Activated T-helper 2 cell treated with anti-CD3 and anti-CD28 coated beads, Interferon-gamma antibody, Interleukin-2, Interleukin-4, amounts not matched to agents 10 μg/mL and 5 μg/mL and 100 μg/mL, durations not matched to agents 14 hours and 24 hours and 36 hours (primary cell): Measurements from ENCODE around the gene ANKLE1. TPM values are rescaled to one million over a fixed set of nuclear protein-coding genes. Genes with fewer than 3 reads are reported as not detected.
A peak's percentile ranks its signal among the peaks of the same experiment; 100 is the strongest.

Experiments used
- DNase-seq: peaks from one replicate; pipeline ENCODE4 v3.0.0; 2021; ENCODE audit warnings: low spot score
- H3K27ac Mint-ChIP-seq: one replicate; pipeline ENCODE4 v1.8.0; 2021; ENCODE audit warnings: mixed read lengths
- H3K27me3 Mint-ChIP-seq: one replicate; pipeline ENCODE4 v1.8.0; 2021; ENCODE audit warnings: low read depth, mixed read lengths
- H3K36me3 Mint-ChIP-seq: one replicate; pipeline ENCODE4 v1.8.0; 2021; ENCODE audit warnings: low read depth, mixed read lengths
- H3K4me1 Mint-ChIP-seq: one replicate; pipeline ENCODE4 v1.8.0; 2021; ENCODE audit warnings: low read depth, mixed read lengths
- H3K4me3 Mint-ChIP-seq: one replicate; pipeline ENCODE4 v1.8.0; 2021; ENCODE audit warnings: low read depth, mild to moderate bottlenecking, moderate library complexity, mixed read lengths
- H3K9me3 Mint-ChIP-seq: one replicate; pipeline ENCODE4 v1.8.0; 2021; ENCODE audit warnings: mixed read lengths
- intact Hi-C: fragments of 100-400 bp; cut with micrococcal nuclease; formaldehyde crosslinking; loops from one replicate; pipeline ENCODE4 v1.15.1; 2023
- total RNA-seq: library from RNA; stranded (reverse); gene quantifications from 2 replicates; pipeline ENCODE4 v1.2.3, GENCODE V29; 2022

The ANKLE1 gene
- total RNA-seq, 1 donor from 2014 or later = 20.4 TPM

- no peak overlapping the region for H3K4me3 Mint-ChIP-seq
- H3K27me3 Mint-ChIP-seq = peaks cover 9% of the 10 kb centered on the region
- H3K36me3 Mint-ChIP-seq = peaks cover 16% of the 10 kb centered on the region
- peaks cover 15% of the 10 kb centered on the region for H3K4me1 Mint-ChIP-seq
- DNase-seq = no peak
- no peaks in the 10 kb centered on the region for H3K9me3 Mint-ChIP-seq
- H3K27ac Mint-ChIP-seq = no peak overlapping the region
- intact Hi-C loops = no loop called here
Measured at GRCh38 chr19:17332360-17332676, 50.6 kb downstream of the ANKLE1 start.

DNA sequence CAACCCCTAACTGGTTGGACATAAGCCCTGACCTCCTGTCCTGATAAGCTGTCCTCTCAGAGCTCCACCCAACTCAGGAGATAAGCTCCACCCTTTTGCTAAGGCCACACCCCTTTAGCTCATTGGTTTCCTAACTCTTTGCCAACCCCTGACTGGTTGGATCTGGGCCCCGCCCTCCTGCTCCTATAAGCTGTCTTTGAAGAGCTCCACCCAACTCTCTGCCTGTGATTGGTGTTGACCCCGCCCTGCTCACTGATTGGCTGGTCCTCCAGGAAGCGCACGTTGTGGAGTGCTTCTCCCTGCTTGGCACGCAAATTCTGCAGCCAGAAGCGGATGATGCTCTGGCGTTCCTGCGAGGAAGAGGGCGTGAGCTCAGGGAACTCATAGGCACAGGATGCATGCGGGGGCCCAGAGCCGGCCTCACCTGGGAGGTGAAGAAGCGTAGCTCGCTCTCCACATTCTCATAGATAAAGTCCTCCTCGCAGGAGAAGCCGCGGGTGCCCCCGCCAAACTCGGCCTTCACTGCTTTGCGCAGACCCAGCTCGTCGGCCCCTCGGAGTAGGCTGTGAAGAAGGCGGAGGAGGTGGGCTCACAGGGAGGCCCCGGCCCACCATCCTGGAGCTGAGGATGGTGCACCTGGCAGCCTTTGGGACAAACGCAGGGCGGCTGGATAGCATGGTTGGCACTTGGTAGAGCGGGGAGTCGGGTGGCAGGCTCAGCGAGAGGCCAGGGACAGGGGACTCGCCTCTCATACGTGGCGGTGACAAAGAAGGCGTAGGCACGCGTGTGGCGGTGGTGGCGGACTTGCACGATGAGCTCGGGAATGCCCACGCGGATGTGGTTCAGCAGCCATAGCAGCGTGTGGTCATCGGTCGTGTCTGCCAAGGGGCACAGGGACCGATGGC, 51.2 kb downstream of the ANKLE1 start:
- Mint-ChIP-seq H3K27ac (no peak overlapping the region), H3K4me1 (peaks cover 15% of the 10 kb centered on the region), H3K27me3 (peaks cover 9% of the 10 kb centered on the region), H3K4me3 (peak overlapping the region; percentile 47), H3K36me3 (peaks cover 16% of the 10 kb centered on the region), H3K9me3 (no peaks in the 10 kb centered on the region)
- DNase-seq = peak; percentile 43
- intact Hi-C loops = no loop called here

- peak overlapping the region; percentile 85 for H3K27ac Mint-ChIP-seq
- peaks cover 17% of the 10 kb centered on the region for H3K36me3 Mint-ChIP-seq
- intact Hi-C loops = no loop called here
- peaks cover 9% of the 10 kb centered on the region for H3K27me3 Mint-ChIP-seq
- peaks cover 15% of the 10 kb centered on the region for H3K4me1 Mint-ChIP-seq
- H3K4me3 Mint-ChIP-seq = peak overlapping the region; percentile 83
- no peaks in the 10 kb centered on the region for H3K9me3 Mint-ChIP-seq
- DNase-seq = peak; percentile 75
Measured at GRCh38 chr19:17333611-17334413, 52.1 kb downstream of the ANKLE1 start.

DNA sequence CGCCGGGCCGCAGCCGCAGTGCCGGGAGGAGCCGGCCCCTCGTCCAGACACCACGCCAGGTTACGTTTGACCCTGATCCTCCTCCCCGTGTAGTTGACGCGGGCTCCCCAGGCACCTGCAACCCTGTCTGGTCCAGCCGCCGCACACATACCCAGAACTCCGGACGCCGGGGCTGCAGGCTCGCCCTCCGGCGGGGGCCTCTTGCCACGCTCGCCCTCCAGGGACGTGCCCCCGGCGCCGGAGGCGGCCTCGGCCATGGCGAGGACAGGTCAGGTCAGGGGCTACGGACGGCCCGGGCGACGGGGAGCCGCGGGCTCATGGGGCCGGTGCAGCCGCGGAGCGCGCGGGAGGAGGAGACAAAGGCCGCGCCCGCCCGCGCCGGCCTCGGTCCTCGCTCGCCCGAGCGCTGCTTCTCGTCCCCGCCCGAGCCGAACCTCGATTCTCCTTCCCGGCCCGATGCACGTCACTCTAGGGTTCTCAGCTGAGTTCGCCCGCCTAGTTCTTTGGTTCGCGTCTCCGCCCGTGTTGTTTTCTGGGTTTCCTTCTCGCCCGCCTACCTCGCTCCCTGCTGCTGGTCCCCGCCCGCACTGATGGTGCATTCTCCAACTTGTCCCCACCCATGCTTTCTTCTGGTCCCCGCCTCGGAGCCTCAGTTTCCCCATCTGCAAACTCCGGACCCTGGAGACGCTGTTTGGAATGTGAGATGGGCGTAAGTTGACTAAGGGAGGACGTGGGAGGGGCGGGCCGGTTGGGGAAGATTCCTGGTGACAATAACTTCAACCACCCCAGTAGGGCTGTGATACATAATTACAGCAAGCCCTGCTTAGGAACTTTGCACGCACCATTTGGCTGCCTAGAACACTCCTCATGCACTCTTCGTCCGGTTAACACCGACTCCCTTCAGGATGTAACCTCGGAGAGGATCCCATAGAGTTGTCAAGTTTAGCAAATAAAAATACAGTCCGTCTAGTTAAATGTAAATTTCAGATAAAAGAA, 53.0 kb downstream of the ANKLE1 start, which contains the start of gene ANO8:
Gene ANO8 (minus strand): TSS at position 442 of the 996 bp plus-strand sequence. CDS start 185 bp downstream, at position 257.
- peak; percentile 96 for DNase-seq
- Mint-ChIP-seq H3K4me1 (peaks cover 15% of the 10 kb centered on the region), H3K27ac (peak within 1 kb of the TSS; percentile 85), H3K4me3 (peak within 1 kb of the TSS; percentile 84), H3K36me3 (peaks cover 23% of the 10 kb centered on the region), H3K9me3 (no peaks in the 10 kb centered on the region), H3K27me3 (peaks cover 9% of the 10 kb centered on the region)
- intact Hi-C loops = loop anchor here (5.0 kb wide), 2 partner anchors 42 to 73 kb away; partner anchors contain the start of gene BST2

- Mint-ChIP-seq H3K4me3 (peak overlapping the region; percentile 61), H3K9me3 (no peaks in the 10 kb centered on the region), H3K27me3 (peaks cover 2% of the 10 kb centered on the region), H3K4me1 (peaks cover 15% of the 10 kb centered on the region), H3K36me3 (peaks cover 24% of the 10 kb centered on the region), H3K27ac (no peak overlapping the region)
- no peak for DNase-seq
- intact Hi-C loops = loop anchor here (5.0 kb wide), 2 partner anchors 43 to 72 kb away; partner anchors contain the start of gene BST2
Measured at GRCh38 chr19:17335575-17335974, 53.9 kb downstream of the ANKLE1 start.

Other genes with a start within 250 kb of the ANKLE1 start
- gene HAUS8, start 206.4 kb upstream of the ANKLE1 start, total RNA-seq = 27.8 and 28.8 TPM in 2 replicates
- 143 TPM in 2 replicates for gene MYO9B, start 206.1 kb upstream of the ANKLE1 start, total RNA-seq
- 26.4 and 27.2 TPM in 2 replicates for gene USE1, start 66.5 kb upstream of the ANKLE1 start, total RNA-seq
- gene OCEL1, start 55.7 kb upstream of the ANKLE1 start, total RNA-seq = 20.7 and 22.0 TPM in 2 replicates
- gene NR2F6, start 36.0 kb upstream of the ANKLE1 start, total RNA-seq = 13.2 and 13.4 TPM in 2 replicates
- gene USHBP1, start 17.2 kb upstream of the ANKLE1 start, total RNA-seq = 0.07 TPM in 1 of 2 replicates, not detected in the other
- gene BABAM1, start 14.5 kb upstream of the ANKLE1 start, total RNA-seq = 122 and 123 TPM in 2 replicates
- 9.9 and 10.9 TPM in 2 replicates for gene ABHD8, start 21.5 kb downstream of the ANKLE1 start, total RNA-seq
- 92.0 and 95.7 TPM in 2 replicates for gene MRPL34, start 24.0 kb downstream of the ANKLE1 start, total RNA-seq
- gene DDA1, start 27.7 kb downstream of the ANKLE1 start, total RNA-seq = 37.1 and 39.2 TPM in 2 replicates
- 9.2 and 9.4 TPM in 2 replicates for gene ANO8, start 53.0 kb downstream of the ANKLE1 start, total RNA-seq
- gene GTPBP3, start 55.7 kb downstream of the ANKLE1 start, total RNA-seq = 62.5 and 66.5 TPM in 2 replicates
- not detected in 2 replicates for gene PLVAP, start 95.4 kb downstream of the ANKLE1 start, total RNA-seq
- 1.5 and 2.4 TPM in 2 replicates for gene CCDC194, start 112.3 kb downstream of the ANKLE1 start, total RNA-seq
- gene BST2, start 123.7 kb downstream of the ANKLE1 start, total RNA-seq = 129 and 133 TPM in 2 replicates
- 41.1 and 43.2 TPM in 2 replicates for gene MVB12A, start 138.1 kb downstream of the ANKLE1 start, total RNA-seq
- not detected in 2 replicates for gene TMEM221, start 166.8 kb downstream of the ANKLE1 start, total RNA-seq
- not detected in 2 replicates for gene NXNL1, start 179.0 kb downstream of the ANKLE1 start, total RNA-seq
- 3.1 and 3.5 TPM in 2 replicates for gene SLC27A1, start 188.6 kb downstream of the ANKLE1 start, total RNA-seq
- 81.4 and 85.7 TPM in 2 replicates for gene PGLS, start 229.7 kb downstream of the ANKLE1 start, total RNA-seq